K562 (cell line): ENCODE data around the gene RGS9BP. TPM values are rescaled to one million over a fixed set of nuclear protein-coding genes. Genes with fewer than 3 reads are reported as not detected.
A peak's percentile ranks its signal among the peaks of the same experiment; 100 is the strongest.

Experiments
- ATAC-seq: fragments of 200-7000 bp; cut with Tn5 transposase; 3 replicates; pipeline ENCODE4 v1.9.1; 2020; ENCODE audit warnings: moderate library complexity
- BruUV-seq: library from RNA; stranded (reverse); fragments of 400-500 nt; replicated peaks from 2 replicates; lab custom pipeline; 2021; lab: Mats Ljungman, UMichigan
- CTCF ChIA-PET: fragments of 300-600 bp; formaldehyde crosslinking; extraction: SDS; loops from one replicate; lab custom pipeline; 2021; ENCODE audit warnings: low intra/inter-chr PET ratio; lab: Yijun Ruan, JAX
- POLR2A ChIA-PET: fragments of 300-600, 350-650 bp; sonication (Branson Sonifier 250); formaldehyde crosslinking; extraction: SDS; loops from one replicate; lab custom pipeline; 2021; ENCODE audit warnings: antibody characterized with exemption, inconsistent platforms; lab: Yijun Ruan, JAX
- DNase-seq, 4 experiments: peaks; one replicate each; pipeline versions ENCODE4 v3.0.0 to v3.0.0-alpha.2; 2011 to 2018; ENCODE audit warnings: low spot score in 3 of 4, mixed read lengths in 3 of 4; ENCODE audit errors: extremely low read depth in 1 of 4
- FAIRE-seq: peaks from 2 replicates; lab custom pipeline; 2011; peaks lifted over from hg19 to GRCh38; lab: Jason Lieb, UNC
- H2AFZ ChIP-seq: 2 replicates; pipeline ENCODE4 v1.6.0; 2011; ENCODE audit warnings: low read depth, low read length, control low read depth, inconsistent platforms
- H3K27ac ChIP-seq: fragments of 200-600 bp; 3 replicates; pipeline ENCODE4 v1.8.0; 2011; ENCODE audit warnings: low read depth, mild to moderate bottlenecking, control low read depth, inconsistent platforms, low read length, moderate library complexity, mixed read lengths; ENCODE audit errors: extremely low read depth
- H3K27me3 ChIP-seq, 2 experiments: fragments of 300-600 bp in 1 of 2; 2 replicates in 1 of 2; 3 replicates in 1 of 2; pipeline versions ENCODE4 v1.6.0 to v1.8.0; 2011; ENCODE audit warnings: inconsistent platforms in 2 of 2, low read length in 2 of 2, mild to moderate bottlenecking in 1 of 2, mixed read lengths in 1 of 2, moderate library complexity in 1 of 2; ENCODE audit not compliant: control insufficient read depth in 2 of 2, insufficient read depth in 2 of 2
- H3K36me3 ChIP-seq: fragments of 300-600 bp; 3 replicates; pipeline ENCODE4 v1.8.0; 2011; ENCODE audit warnings: mild to moderate bottlenecking, low read length, inconsistent platforms; ENCODE audit not compliant: control insufficient read depth, insufficient read depth
- H3K4me1 ChIP-seq, 2 experiments: fragments of 200-600 bp in 1 of 2; replicated peaks in 1 of 2; 2 replicates in 1 of 2; 3 replicates in 1 of 2; pipeline versions ENCODE4 v1.5.1 to v1.8.0; 2011; ENCODE audit warnings: inconsistent platforms in 2 of 2, low read length in 2 of 2, mild to moderate bottlenecking in 1 of 2, mixed read lengths in 1 of 2, moderate library complexity in 1 of 2; ENCODE audit not compliant: control insufficient read depth in 2 of 2, insufficient read depth in 2 of 2
- H3K4me2 ChIP-seq: 2 replicates; pipeline ENCODE4 v1.6.1; 2011; ENCODE audit warnings: low read length, control low read depth, inconsistent platforms, mixed read lengths; ENCODE audit not compliant: insufficient read depth
- H3K4me3 ChIP-seq: fragments of 200-600 bp; sonication (generic), shearing (Covaris generic); 2 replicates; pipeline ENCODE4 v1.5.1; 2016; ENCODE audit warnings: control low read depth, inconsistent platforms
- H3K79me2 ChIP-seq: fragments of 200-600 bp; 3 replicates; pipeline ENCODE4 v1.8.0; 2011; ENCODE audit warnings: low read length, inconsistent platforms; ENCODE audit not compliant: control insufficient read depth, insufficient read depth
- H3K9ac ChIP-seq, 2 experiments: 2 replicates each; pipeline versions ENCODE4 v1.6.0 to v1.6.1; 2011; ENCODE audit warnings: low read depth in 2 of 2, low read length in 2 of 2, control low read depth in 1 of 2, inconsistent platforms in 1 of 2, mild to moderate bottlenecking in 1 of 2, mixed read lengths in 1 of 2; ENCODE audit not compliant: insufficient read depth in 1 of 2
- H3K9me1 ChIP-seq: one replicate; pipeline ENCODE4 v1.6.0; 2011; ENCODE audit warnings: inconsistent platforms, mild to moderate bottlenecking, low read length, moderate library complexity; ENCODE audit not compliant: control insufficient read depth, insufficient read depth
- H3K9me3 ChIP-seq: replicated peaks from 2 replicates; pipeline ENCODE4 v1.5.1; 2011; ENCODE audit warnings: low read depth, low read length, inconsistent platforms; ENCODE audit not compliant: control insufficient read depth, insufficient read depth
- H4K20me1 ChIP-seq: replicated peaks from 2 replicates; pipeline ENCODE4 v1.6.1; 2011; ENCODE audit warnings: low read length, inconsistent platforms, mixed read lengths; ENCODE audit not compliant: control insufficient read depth, insufficient read depth
- CREB1 ChIP-seq, 2 experiments: sonication (generic) in 1 of 2; formaldehyde crosslinking in 1 of 2; IDR thresholded peaks; 2 replicates each; pipeline versions ENCODE4 v1.6.1 to v1.8.0; 2012 to 2022; ENCODE audit warnings: inconsistent platforms in 1 of 2, mild to moderate bottlenecking in 1 of 2, missing genetic modification reagents in 1 of 2, moderate library complexity in 1 of 2
- ETV5 ChIP-seq: sonication (generic); formaldehyde crosslinking; IDR thresholded peaks from 2 replicates; pipeline ENCODE4 v1.4.0; 2020; ENCODE audit warnings: low read depth, mild to moderate bottlenecking, missing genetic modification reagents
- HNRNPLL ChIP-seq: fragments of 200-400 bp; formaldehyde crosslinking; IDR thresholded peaks from 2 replicates; pipeline ENCODE4 v1.6.1; 2017; ENCODE audit warnings: low read length, low read depth, mild to moderate bottlenecking; ENCODE audit not compliant: poor library complexity, severe bottlenecking
- JUND ChIP-seq, 2 experiments: IDR thresholded peaks; 2 replicates in 1 of 2; 3 replicates in 1 of 2; pipeline ENCODE4 v1.6.1; 2011; ENCODE audit warnings: borderline replicate concordance in 2 of 2, low read depth in 2 of 2, low read length in 2 of 2, improper control_type of control experiment in 1 of 2, missing biosample characterization in 1 of 2, missing genetic modification characterization in 1 of 2, missing genetic modification reagents in 1 of 2
- KLF1 ChIP-seq: fragments of 450-650 bp; IDR thresholded peaks from 2 replicates; pipeline ENCODE4 v1.6.1; 2016; ENCODE audit warnings: missing genetic modification characterization, missing compliant biosample characterization
- L3MBTL2 ChIP-seq: fragments of 450-650 bp; IDR thresholded peaks from 2 replicates; pipeline ENCODE4 v1.6.1; 2016; ENCODE audit warnings: mild to moderate bottlenecking, moderate library complexity
- PRPF4 ChIP-seq: fragments of 200-400 bp; formaldehyde crosslinking; IDR thresholded peaks from one replicate; pipeline ENCODE4 v1.6.1; 2017; ENCODE audit warnings: low read length, low read depth, mild to moderate bottlenecking; ENCODE audit not compliant: insufficient read depth, poor library complexity, severe bottlenecking
- RBFOX2 ChIP-seq: fragments of 200-400 bp; formaldehyde crosslinking; IDR thresholded peaks from 2 replicates; pipeline ENCODE4 v1.6.1; 2017; ENCODE audit warnings: low read depth, mild to moderate bottlenecking, low read length, moderate library complexity
- RBM39 ChIP-seq: fragments of 200-400 bp; formaldehyde crosslinking; optimal IDR thresholded peaks from 2 replicates; pipeline ENCODE3; 2018; ENCODE audit warnings: low read depth, low read length
- RUNX1 ChIP-seq: sonication (generic); IDR thresholded peaks from 2 replicates; pipeline ENCODE4 v1.6.1; 2016; ENCODE audit warnings: antibody characterized with exemption, low read depth
- SMAD4 ChIP-seq: fragments of 250-450 bp; sonication (Bioruptor Pico); conservative IDR thresholded peaks from 2 replicates; pipeline ENCODE4 v1.8.0; 2021; ENCODE audit warnings: inconsistent platforms, mild to moderate bottlenecking, moderate library complexity
- SP1 ChIP-seq: sonication (generic); formaldehyde crosslinking; IDR thresholded peaks from 2 replicates; pipeline ENCODE4 v1.8.1; 2022; ENCODE audit warnings: mild to moderate bottlenecking, missing genetic modification reagents
- SUPT5H ChIP-seq: fragments of 450-650 bp; IDR thresholded peaks from 2 replicates; pipeline ENCODE4 v1.6.1; 2016
- TAF1 ChIP-seq: IDR thresholded peaks from 2 replicates; pipeline ENCODE4 v1.6.1; 2011; ENCODE audit warnings: mild to moderate bottlenecking, low read length, moderate library complexity; ENCODE audit not compliant: insufficient read depth, control insufficient read depth, severe bottlenecking; ENCODE audit errors: extremely low read depth
- TCF7 ChIP-seq: sonication (generic); IDR thresholded peaks from 2 replicates; pipeline ENCODE4 v1.6.1; 2016; ENCODE audit warnings: antibody characterized with exemption, borderline replicate concordance
- TEAD1 ChIP-seq, 2 experiments: fragments of 450-650 bp in 1 of 2; sonication (generic) in 1 of 2; formaldehyde crosslinking; IDR thresholded peaks; 2 replicates each; pipeline versions ENCODE4 v1.4.0 to v1.8.0; 2020 to 2022; ENCODE audit warnings: mild to moderate bottlenecking in 2 of 2, missing genetic modification reagents in 1 of 2
- THRAP3 ChIP-seq: fragments of 450-650 bp; IDR thresholded peaks from 2 replicates; pipeline ENCODE4 v1.6.1; 2016; ENCODE audit warnings: mild to moderate bottlenecking, inconsistent platforms, borderline replicate concordance
- XRCC3 ChIP-seq: fragments of 450-650 bp; IDR thresholded peaks from 2 replicates; pipeline ENCODE4 v1.6.1; 2017; ENCODE audit warnings: mild to moderate bottlenecking, moderate library complexity
- ZNF282 ChIP-seq: sonication (generic); formaldehyde crosslinking; IDR thresholded peaks from 2 replicates; pipeline ENCODE4 v1.8.1; 2023; ENCODE audit warnings: missing genetic modification reagents
- ZNF431 ChIP-seq: sonication (generic); formaldehyde crosslinking; IDR thresholded peaks from 2 replicates; pipeline ENCODE4 v1.8.0; 2022; ENCODE audit warnings: mild to moderate bottlenecking, missing genetic modification reagents
- ZNF511 ChIP-seq: sonication (generic); formaldehyde crosslinking; IDR thresholded peaks from 2 replicates; pipeline ENCODE4 v1.8.0; 2022; ENCODE audit warnings: mild to moderate bottlenecking, missing genetic modification reagents
- WGBS: fragments of 100-300 bp; shearing (Covaris generic); methylation state at CpG from one replicate; pipeline ENCODE4 v1.1.6; 2016; ENCODE audit warnings: low coverage, mixed read lengths; ENCODE audit not compliant: insufficient coverage; ENCODE audit errors: missing lambda C conversion rate; 5-methylcytosine and 5-hydroxymethylcytosine counted together
- in situ Hi-C: fragments of 300-500 bp; cut with MboI; formaldehyde crosslinking; loops from 4 replicates; pipeline ENCODE4 v1.15.0; 2018; ENCODE audit warnings: inconsistent platforms, mixed read lengths
- intact Hi-C: fragments of 100-400 bp; cut with micrococcal nuclease; formaldehyde crosslinking; loops from 2 replicates; pipeline ENCODE4 v1.14.2; 2022
- polyA plus RNA-seq, 8 experiments: library from polyadenylated mRNA; depleted of rRNA in 4 of 8; stranded (reverse) in 5 of 8; unstranded in 3 of 8; fragments of >200 nt; fragmentation: Nextera tagmentation in 2 of 8; fragmentation: Illumina TruSeq in 1 of 8; extraction: Ambion mirVana in 2 of 8; extraction: Trizol in 1 of 8; gene quantifications; 2 replicates each; pipeline versions ENCODE4 v1.2.1 to v1.2.3, GENCODE V29; 2011 to 2014; ENCODE audit warnings: inconsistent platforms in 1 of 8, missing spikeins in 1 of 8
- total RNA-seq, 7 experiments: library from RNA; depleted of rRNA in 6 of 7; stranded (reverse); fragments of >200 nt in 6 of 7; fragmentation: Illumina TruSeq in 2 of 7; extraction: Trizol in 2 of 7; gene quantifications; 2 replicates each; pipeline versions ENCODE4 v1.2.1 to v1.2.3, GENCODE V29; 2011 to 2021; ENCODE audit warnings: low replicate concordance in 1 of 7

RGS9BP gene
- total and polyA plus RNA-seq, 9 of the 15 experiments (the other 6 are each of a cell fraction or from before 2014, with no cell fraction given) = 0.03 to 1.3 (median 0.49) TPM

- Histone ChIP-seq H2AFZ (peak overlapping the region; percentile 88), H3K27ac (peak overlapping the region; percentile 86), H4K20me1 (no peaks in the 10 kb centered on the region), H3K9me3 (peaks cover 23% of the 10 kb centered on the region), H3K36me3 (peaks cover 33% of the 10 kb centered on the region), H3K4me1 (peaks cover 19 to 34% of the 10 kb centered on the region in 2 experiments; a peak in 4 of 5 replicates), H3K9me1 (no peaks in the 10 kb centered on the region), H3K4me2 (peak overlapping the region; percentile 96), H3K4me3 (peak overlapping the region; percentile 73), H3K9ac (peak overlapping the region; percentile 89 to 100), H3K79me2 (peaks cover 79% of the 10 kb centered on the region), H3K27me3 (no peaks in the 10 kb centered on the region)
- peak; percentile 58 to 76 (median 62) for DNase-seq
- CTCF ChIA-PET = interaction anchor here (0.7 kb wide), 1 partner anchor 1923 kb away, joined by 6 read pairs; no protein-coding TSS in a partner anchor
- in situ Hi-C loops (no loop called here), intact Hi-C loops (loop anchor here (10.0 kb wide), 1 partner anchor 283 kb away; the partner anchor contains the start of genes CEP89 and FAAP24)
- under 1% methylated on average over 85 of the region's 93 CpGs for WGBS
- ATAC-seq = peak; percentile 73
- FAIRE-seq = no peak
- no TSS peak for BruUV-seq
- POLR2A ChIA-PET = interaction anchor here (0.6 to 1.9 kb wide), 12 partner anchors 9 to 672 kb away, joined by 3 to 11 read pairs (median 4); partner anchors contain the start of genes ANKRD27, RGS9BP and ZNF507
- 0 out of 2 replicates have a peak, but pooled peaks have one; percentile 3 for TF ChIP-seq TCF7
- TF ChIP-seq PRPF4 = peak; percentile 56
- peak; percentile 93 for TF ChIP-seq L3MBTL2
- peak; percentile 84 for TF ChIP-seq CREB1 (IDR thresholded peaks at IDR 0.05)
- peak; percentile 65; the same call in 1 of the 2 replicates for TF ChIP-seq CREB1 (CRISPR knock-in tag; IDR thresholded peaks at IDR 0.05)
- no peak for TF ChIP-seq RBM39
- TF ChIP-seq ZNF282 (CRISPR knock-in tag) = peak; percentile 53; the same call in 1 of the 2 replicates
- TF ChIP-seq ETV5 (CRISPR knock-in tag) = peak; percentile 57
- peak; percentile 96 for TF ChIP-seq RBFOX2
- TF ChIP-seq RUNX1 = 0 out of 2 replicates have a peak, but pooled peaks have one; percentile 22
- TF ChIP-seq SUPT5H = no peak; the same call in 1 of the 2 replicates
- TF ChIP-seq ZNF431 = 0 out of 2 replicates have a peak, but pooled peaks have one; percentile 49
- no peak for TF ChIP-seq XRCC3
- TF ChIP-seq HNRNPLL = peak; percentile 3
- peak; percentile 12; the same call in 1 of the 2 replicates for TF ChIP-seq SP1 (CRISPR knock-in tag)
- TF ChIP-seq THRAP3 = no peak
- TF ChIP-seq KLF1 (tag) = peak; percentile 68; the same call in 1 of the 2 replicates
- 0 out of 2 replicates have a peak, but pooled peaks have one; percentile 52 for TF ChIP-seq SMAD4 (CRISPR knock-in tag)
- no peak; a peak in 1 of 4 replicates for TF ChIP-seq TEAD1 (CRISPR knock-in tag; IDR thresholded peaks at IDR 0.05)
- peak; percentile 37; the same call in 1 of the 2 replicates for TF ChIP-seq ZNF511
- TF ChIP-seq JUND (IDR thresholded peaks at IDR 0.05; ENCODE audit: borderline replicate concordance, low read depth, low read length) = 0 out of 2 replicates have a peak, but pooled peaks have one; percentile 30
- TF ChIP-seq JUND (tag; IDR thresholded peaks at IDR 0.05; ENCODE audit: borderline replicate concordance, low read depth, low read length) = no peak; the same call in 2 of the 3 replicates
- TF ChIP-seq TAF1 = peak; percentile 2
Observed at GRCh38 chr19:32691952-32692726, 16.5 kb downstream of the RGS9BP start.
